Type B pancreatic cell (in vitro differentiated cells): ENCODE data around the gene ZBTB21. TPM values are rescaled to one million over a fixed set of nuclear protein-coding genes. Genes with fewer than 3 reads are reported as not detected.

Experiments
- DNase-seq: peaks from one replicate; pipeline ENCODE4 v3.0.0; 2021; ENCODE audit warnings: mixed read lengths; ENCODE audit not compliant: unreplicated experiment; ENCODE audit errors: extremely low spot score
- H3K27ac Mint-ChIP-seq: 2 replicates; pipeline ENCODE4 v1.8.0; 2021; ENCODE audit warnings: mild to moderate bottlenecking, mixed read lengths
- H3K27me3 Mint-ChIP-seq: 2 replicates; pipeline ENCODE4 v1.8.0; 2021; ENCODE audit warnings: mixed read lengths
- H3K36me3 Mint-ChIP-seq: 2 replicates; pipeline ENCODE4 v1.8.0; 2021; ENCODE audit warnings: mixed read lengths
- H3K4me1 Mint-ChIP-seq: one replicate; pipeline ENCODE4 v1.8.0; 2021; ENCODE audit warnings: mixed read lengths; ENCODE audit not compliant: unreplicated experiment
- H3K4me3 Mint-ChIP-seq: 2 replicates; pipeline ENCODE4 v1.8.0; 2021; ENCODE audit warnings: mild to moderate bottlenecking, mixed read lengths
- H3K9me3 Mint-ChIP-seq: 2 replicates; pipeline ENCODE4 v1.8.0; 2021; ENCODE audit warnings: mixed read lengths
- CTCF ChIP-seq: fragments of 200-600 bp; sonication (generic); conservative IDR thresholded peaks from 2 replicates; pipeline ENCODE4 v1.5.0; 2021; ENCODE audit warnings: antibody characterized with exemption, mild to moderate bottlenecking
- long read RNA-seq: library from polyadenylated mRNA; unstranded; transcript quantifications from one replicate; pipeline ENCODE4 v2.0.0, GENCODE V29; 2020
- total RNA-seq: library from RNA; stranded (reverse); gene quantifications from 2 replicates; pipeline ENCODE4 v1.2.1, GENCODE V29; 2021; ENCODE audit warnings: low replicate concordance

Gene ZBTB21
- 19.9 and 23.4 TPM in 2 replicates for total RNA-seq
- long read RNA-seq, full-length matches to known transcripts, result 7 of 12 reads
- long read RNA-seq, partial matches to known transcripts, result 0 of 12 reads
- long read RNA-seq, other reads (novel, unspliced or antisense), result 5 of 12 reads

GRCh38 chr21:42009831-42010506 is at the start of gene ZBTB21:
TSS of gene ZBTB21 (minus strand) at chr21:42010360. CDS start at chr21:41994095, 16,265 bp downstream.
- peak; percentile 99 for DNase-seq
- no peaks in the 10 kb centered on the region for H3K9me3 Mint-ChIP-seq
- peak within 1 kb of the TSS; percentile 100 for H3K27ac Mint-ChIP-seq
- peaks cover 18% of the 10 kb centered on the region for H3K27me3 Mint-ChIP-seq
- peaks cover 14% of the 10 kb centered on the region for H3K4me1 Mint-ChIP-seq
- no peak for TF ChIP-seq CTCF
- H3K4me3 Mint-ChIP-seq, result peak within 1 kb of the TSS; percentile 99
- peaks cover 16% of the 10 kb centered on the region for H3K36me3 Mint-ChIP-seq

- no peaks in the 10 kb centered on the region for H3K36me3 Mint-ChIP-seq
- no peak overlapping the region for H3K4me3 Mint-ChIP-seq
- peaks cover 13% of the 10 kb centered on the region for H3K27me3 Mint-ChIP-seq
- H3K9me3 Mint-ChIP-seq, result peaks cover 5% of the 10 kb centered on the region
- TF ChIP-seq CTCF, result no peak
- DNase-seq, result no peak
- no peak overlapping the region for H3K27ac Mint-ChIP-seq
- peaks cover 16% of the 10 kb centered on the region for H3K4me1 Mint-ChIP-seq
Observed at GRCh38 chr21:42059721-42060120, 49.6 kb upstream of the ZBTB21 start.

- H3K27me3 Mint-ChIP-seq, result peaks cover 13% of the 10 kb centered on the region
- no peak overlapping the region for H3K27ac Mint-ChIP-seq
- H3K9me3 Mint-ChIP-seq, result peaks cover 5% of the 10 kb centered on the region
- no peak overlapping the region for H3K4me3 Mint-ChIP-seq
- no peak for DNase-seq
- no peak for TF ChIP-seq CTCF
- H3K36me3 Mint-ChIP-seq, result no peaks in the 10 kb centered on the region
- peaks cover 14% of the 10 kb centered on the region for H3K4me1 Mint-ChIP-seq
Observed at GRCh38 chr21:42059141-42059540, 49.0 kb upstream of the ZBTB21 start.

GRCh38 chr21:42058631-42059111 is 48.5 kb upstream of the ZBTB21 start:
- H3K9me3 Mint-ChIP-seq, result peaks cover 5% of the 10 kb centered on the region
- H3K4me1 Mint-ChIP-seq, result peaks cover 11% of the 10 kb centered on the region
- peaks cover 13% of the 10 kb centered on the region for H3K27me3 Mint-ChIP-seq
- H3K27ac Mint-ChIP-seq, result no peak overlapping the region
- H3K4me3 Mint-ChIP-seq, result no peak overlapping the region
- no peak for TF ChIP-seq CTCF
- DNase-seq, result no peak
- H3K36me3 Mint-ChIP-seq, result no peaks in the 10 kb centered on the region

GRCh38 chr21:42057851-42058437 is 47.8 kb upstream of the ZBTB21 start:
- Mint-ChIP-seq H3K36me3 (no peaks in the 10 kb centered on the region), H3K4me1 (peaks cover 11% of the 10 kb centered on the region), H3K4me3 (no peak overlapping the region), H3K27me3 (peaks cover 13% of the 10 kb centered on the region), H3K27ac (peak overlapping the region; percentile 84), H3K9me3 (peaks cover 5% of the 10 kb centered on the region)
- DNase-seq, result no peak
- TF ChIP-seq CTCF, result no peak
